Measurements from ENCODE around the gene KAZN.

The KAZN gene

GRCh38 chr1:14746393-14746792, 147.9 kb downstream of the KAZN start:
- no peak for DNase-seq

DNA sequence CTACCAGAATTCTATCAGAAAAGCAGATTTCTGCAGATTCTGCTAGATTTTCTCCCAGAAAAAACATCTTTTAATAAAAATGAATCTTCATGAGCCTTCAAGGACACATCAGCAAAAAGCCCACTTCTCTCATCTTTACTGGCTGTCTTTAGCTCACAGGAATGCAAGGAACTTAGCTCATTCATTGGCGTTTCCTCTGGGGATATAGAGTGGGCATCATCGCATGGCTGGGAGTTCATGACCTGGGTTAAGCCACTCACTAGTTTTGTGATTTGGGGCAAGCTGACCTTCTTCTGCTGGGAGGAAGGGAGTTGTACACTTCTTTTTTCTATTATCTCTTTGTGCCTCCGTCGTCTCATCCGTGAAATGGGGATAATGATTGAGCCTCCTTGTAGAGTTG, 149.7 kb downstream of the KAZN start:
- DNase-seq = peak; percentile 33

DNA sequence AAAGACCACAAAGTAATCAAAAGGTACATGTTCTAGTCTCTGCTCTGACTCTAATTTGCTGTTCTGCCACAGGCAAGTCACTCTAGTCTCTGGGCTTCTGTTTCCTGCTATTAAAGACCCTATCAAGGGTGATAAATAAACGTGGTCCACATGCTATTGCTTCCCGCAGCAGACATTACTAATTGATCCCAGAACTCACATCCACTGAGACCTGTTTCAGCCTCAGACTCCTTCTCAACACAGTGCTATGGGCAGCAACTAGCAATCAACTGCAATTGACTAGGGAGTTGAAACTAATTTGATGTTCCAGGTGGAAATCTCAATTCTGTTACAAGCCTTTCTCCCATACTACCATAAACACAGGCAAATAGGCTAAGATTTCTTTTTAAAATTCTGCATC, 150.5 kb downstream of the KAZN start:
- no peak for DNase-seq

GRCh38 chr1:14750490-14750889, 152.0 kb downstream of the KAZN start:
- no peak for DNase-seq

GRCh38 chr1:14755518-14756252, 157.2 kb downstream of the KAZN start:
- DNase-seq = no peak

DNA sequence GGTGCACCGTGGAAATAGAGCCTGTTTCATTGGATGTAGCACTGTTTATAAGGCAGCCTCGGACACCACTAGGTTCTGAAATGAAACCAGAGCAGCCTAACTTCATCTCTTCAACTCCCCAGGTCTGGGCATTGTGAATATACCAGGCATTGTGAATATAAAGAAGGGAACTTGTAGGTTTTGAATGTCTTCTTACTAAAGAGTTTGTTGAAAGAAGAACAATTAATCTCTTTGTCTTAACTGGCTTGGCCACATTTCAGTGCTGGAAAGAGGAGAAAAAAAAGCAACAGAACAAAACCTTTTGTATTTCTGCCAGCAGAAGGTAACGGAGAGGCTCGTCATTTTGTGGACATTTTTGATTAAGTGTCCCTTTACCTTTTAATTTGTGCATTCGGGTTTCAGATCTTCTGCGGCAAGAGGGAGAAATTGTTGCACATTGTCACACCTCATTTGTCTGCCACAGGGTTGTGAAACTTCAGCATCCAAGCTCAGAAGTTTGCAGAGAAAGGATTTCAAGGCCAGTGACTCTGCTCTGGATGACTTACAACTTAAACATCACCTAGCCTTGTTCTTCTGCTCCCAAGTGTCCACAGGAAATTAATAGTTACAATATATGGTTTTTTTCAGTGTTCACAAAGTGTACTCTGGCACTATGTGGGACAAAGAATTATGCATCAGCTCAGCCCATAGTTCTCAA, 158.3 kb downstream of the KAZN start:
- no peak for DNase-seq

GRCh38 chr1:14757286-14757625, 158.8 kb downstream of the KAZN start:
- DNase-seq = no peak

GRCh38 chr1:14759042-14759818, 160.7 kb downstream of the KAZN start:
- no peak for DNase-seq

GRCh38 chr1:14759843-14760242, 161.4 kb downstream of the KAZN start:
- DNase-seq = no peak

DNA sequence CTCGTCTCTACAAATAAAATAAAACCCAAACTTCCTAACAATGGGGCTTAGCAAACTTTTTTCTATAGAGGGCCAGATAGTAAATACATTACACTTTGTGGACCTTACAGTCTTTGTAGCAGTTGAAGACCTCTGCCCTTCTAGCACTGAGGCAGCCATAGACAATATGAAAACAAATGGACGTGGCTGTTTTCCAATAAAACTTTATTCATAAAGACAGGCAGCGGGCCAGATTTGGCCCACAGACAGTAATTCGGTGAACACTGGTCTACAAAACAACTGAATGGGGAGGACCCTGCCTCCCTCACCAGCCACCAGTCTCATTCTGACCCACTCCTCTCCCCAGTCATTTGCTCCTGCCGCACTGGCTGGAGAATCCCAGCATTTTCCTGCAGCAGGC, 162.3 kb downstream of the KAZN start:
- DNase-seq = no peak

DNA sequence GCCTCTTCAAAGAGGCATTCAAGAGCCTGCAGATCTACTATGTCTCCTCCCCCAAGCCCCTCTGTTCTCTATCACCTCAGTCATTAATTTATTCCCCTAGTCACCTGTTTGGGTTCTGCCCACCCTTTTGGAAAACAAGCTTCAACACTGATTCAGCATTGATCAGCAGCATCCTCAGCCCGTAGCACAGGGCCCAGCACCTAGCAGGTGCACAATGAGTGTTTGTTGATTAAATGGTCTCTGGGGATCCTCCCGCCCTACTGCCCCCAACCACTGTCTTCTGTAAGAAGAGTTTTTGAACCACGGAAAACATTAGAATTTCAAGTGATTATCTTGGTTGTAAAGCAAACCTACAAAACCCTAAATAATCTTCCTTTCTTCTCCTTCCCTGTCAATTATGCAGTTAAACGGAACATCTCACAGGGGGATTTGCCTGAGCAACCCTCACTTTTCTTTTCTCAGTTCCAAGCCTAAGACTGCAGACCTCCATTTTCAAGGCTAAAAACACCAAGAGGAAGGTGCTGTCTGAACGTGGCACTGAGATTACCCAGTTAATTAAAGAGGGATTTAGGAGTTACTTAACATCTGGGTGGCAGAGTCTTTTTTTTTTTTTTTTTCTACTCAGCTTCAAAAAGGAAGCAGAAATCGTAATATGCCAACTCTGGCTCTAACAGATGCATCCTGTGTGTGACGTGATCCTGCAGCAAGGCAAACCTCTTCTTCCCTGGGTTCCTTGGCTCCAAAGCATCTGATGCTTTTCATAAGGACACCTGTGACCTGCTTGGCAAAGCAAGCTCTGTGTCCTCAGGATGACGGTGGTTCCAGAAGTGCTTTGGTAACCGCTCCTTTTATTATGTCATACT, 163.0 kb downstream of the KAZN start:
- no peak for DNase-seq

DNA sequence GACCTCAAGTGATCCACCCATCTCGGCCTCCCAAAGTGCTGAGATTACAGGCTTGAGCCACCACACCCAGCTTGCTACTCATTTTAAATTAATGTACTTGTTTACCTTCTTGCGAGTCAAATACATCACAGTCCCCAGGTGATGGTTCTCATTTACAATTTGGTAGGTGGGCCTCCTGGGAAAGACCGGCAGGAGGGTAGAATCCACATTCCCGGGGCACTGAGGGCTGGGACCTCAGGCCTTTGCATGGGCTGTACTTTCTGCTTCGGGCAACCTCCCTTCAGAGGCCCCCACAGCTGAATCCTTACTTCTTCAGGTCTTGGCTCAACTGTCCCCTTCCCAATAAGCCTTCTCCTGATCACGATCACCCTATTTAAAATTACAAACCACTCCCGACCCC, 165.5 kb downstream of the KAZN start:
- no peak for DNase-seq

- no peak for DNase-seq
Observed at GRCh38 chr1:14765773-14766172, 167.3 kb downstream of the KAZN start.

DNA sequence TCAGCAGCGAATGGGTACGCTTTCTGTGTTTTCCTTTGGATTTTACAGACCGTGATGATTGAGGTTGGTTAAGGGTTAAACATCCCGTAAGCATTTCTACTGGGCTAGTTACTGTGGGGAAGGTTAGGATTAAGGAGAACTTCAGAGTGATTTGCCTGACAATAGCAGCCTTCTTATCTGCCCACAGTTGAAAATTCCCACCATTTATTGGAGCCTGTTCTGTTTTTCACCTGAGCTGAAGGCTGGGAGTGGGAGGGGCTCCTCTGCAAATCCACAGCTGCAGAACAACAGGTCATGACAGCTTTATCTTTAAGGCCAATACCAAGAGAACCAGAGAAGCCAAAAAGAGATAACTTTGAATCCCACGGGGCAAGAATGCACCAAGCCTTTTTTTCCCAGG, 168.6 kb downstream of the KAZN start:
- no peak for DNase-seq

- DNase-seq = no peak
Observed at GRCh38 chr1:14768582-14769304, 170.3 kb downstream of the KAZN start.

DNA sequence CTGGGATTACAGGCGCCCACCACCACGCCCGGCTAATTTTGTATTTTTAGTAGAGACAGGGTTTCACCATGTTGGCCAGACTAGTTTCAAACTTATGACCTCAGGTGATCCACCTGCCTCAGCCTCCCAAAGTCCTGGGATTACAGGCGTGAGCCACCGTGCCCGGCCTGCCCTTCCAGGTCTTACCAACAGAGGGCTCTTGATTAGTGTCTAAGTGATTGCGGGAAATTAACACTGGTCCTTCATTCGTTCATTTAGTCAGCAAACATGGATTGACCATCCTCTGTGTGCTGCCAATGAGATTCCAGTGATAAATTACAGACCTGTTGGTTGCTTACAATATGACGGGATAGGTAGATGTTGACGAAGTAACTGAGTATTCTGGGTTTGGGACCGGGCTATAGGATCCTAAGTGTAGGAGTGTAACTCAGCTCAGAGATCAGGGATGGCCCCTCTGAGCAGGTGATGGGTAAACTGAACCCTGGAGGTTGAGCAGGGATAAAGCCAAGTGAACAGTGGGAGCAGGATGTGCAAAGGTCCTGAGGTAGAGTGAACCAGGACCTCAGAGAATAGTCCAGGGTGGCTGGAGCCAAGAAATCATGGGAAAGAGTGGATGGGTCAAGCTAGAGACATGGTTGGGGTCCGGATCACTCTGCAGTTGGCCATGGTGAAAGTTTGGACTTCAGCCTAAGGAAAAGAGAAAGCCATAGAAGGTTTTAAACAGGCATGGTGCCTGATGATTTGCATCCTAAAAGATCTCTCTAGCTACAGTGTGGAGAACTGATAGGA, 171.2 kb downstream of the KAZN start:
- DNase-seq = no peak

- DNase-seq = no peak
Observed at GRCh38 chr1:14773396-14774025, 175.0 kb downstream of the KAZN start.

- no peak for DNase-seq
Observed at GRCh38 chr1:14774225-14774624, 175.7 kb downstream of the KAZN start.

GRCh38 chr1:14774988-14775387, 176.5 kb downstream of the KAZN start:
- DNase-seq = no peak

DNA sequence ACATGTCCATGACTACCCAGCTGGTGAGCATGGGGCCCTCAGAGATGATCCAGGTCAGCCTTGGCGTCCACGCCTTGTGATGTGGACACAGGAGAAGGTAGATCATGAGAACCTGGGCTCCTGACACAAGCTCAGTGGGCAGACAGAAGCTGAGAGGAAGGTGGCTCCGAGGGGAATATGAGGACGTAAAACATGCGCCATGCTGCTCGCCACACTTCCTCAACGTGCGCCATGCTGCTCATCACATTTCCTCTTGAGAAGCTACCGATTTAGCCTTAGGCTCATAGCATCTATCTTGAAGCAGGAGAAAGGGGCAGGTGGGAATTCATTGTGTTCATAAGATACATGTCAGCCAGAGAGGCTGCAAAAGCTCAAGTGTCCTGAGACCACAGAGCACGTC, 176.9 kb downstream of the KAZN start:
- no peak for DNase-seq
